Transverse colon (tissue), 4 donors: ENCODE results near the gene NCKAP5.

Source experiments
- POLR2A ChIP-seq: fragments of 450-650 bp; IDR thresholded peaks from one replicate; pipeline ENCODE4 v1.6.1; 2016; ENCODE audit warnings: antibody characterized with exemption, mild to moderate bottlenecking, moderate library complexity
- POLR2AphosphoS5 ChIP-seq, 3 donors: sonication (generic); formaldehyde crosslinking; IDR thresholded peaks; one replicate each; pipeline ENCODE4 v1.6.1; 2016; ENCODE audit warnings: antibody characterized with exemption in 3 of 3
- TF ChIP-seq, protein P1 (sequence below), 5 experiments: fragments of 200-600 bp in 3 of 5; fragments of 450-650 bp in 2 of 5; sonication (generic) in 3 of 5; IDR thresholded peaks; 1 replicate in 2 of 5; 2 replicates in 3 of 5; pipeline ENCODE4 v1.5.1; 2016 to 2017; ENCODE audit warnings: antibody characterized with exemption in 5 of 5, inconsistent platforms in 3 of 5, mild to moderate bottlenecking in 2 of 5, moderate library complexity in 1 of 5

DNA sequence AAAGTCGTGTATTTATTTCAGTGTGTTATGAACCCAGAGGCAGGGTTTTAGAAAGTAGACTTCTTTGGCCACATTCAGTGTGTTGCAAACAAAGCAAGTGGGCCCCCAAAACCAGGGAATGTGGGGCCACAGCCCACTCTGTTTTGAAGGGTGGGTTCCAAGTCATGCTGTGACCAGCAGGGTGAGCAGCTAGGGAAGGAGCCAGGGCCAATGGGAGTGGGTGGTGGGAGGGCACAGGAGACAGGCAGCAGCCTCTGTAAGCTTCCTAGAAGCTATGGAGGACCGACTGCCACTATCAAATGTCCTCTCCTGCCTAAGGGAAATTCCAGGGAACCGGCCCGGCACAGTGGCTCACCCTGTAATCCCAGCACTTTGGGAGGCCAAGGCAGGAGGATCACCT lies 847.9 kb downstream of the NCKAP5 start:
- TF ChIP-seq, protein P1, sequence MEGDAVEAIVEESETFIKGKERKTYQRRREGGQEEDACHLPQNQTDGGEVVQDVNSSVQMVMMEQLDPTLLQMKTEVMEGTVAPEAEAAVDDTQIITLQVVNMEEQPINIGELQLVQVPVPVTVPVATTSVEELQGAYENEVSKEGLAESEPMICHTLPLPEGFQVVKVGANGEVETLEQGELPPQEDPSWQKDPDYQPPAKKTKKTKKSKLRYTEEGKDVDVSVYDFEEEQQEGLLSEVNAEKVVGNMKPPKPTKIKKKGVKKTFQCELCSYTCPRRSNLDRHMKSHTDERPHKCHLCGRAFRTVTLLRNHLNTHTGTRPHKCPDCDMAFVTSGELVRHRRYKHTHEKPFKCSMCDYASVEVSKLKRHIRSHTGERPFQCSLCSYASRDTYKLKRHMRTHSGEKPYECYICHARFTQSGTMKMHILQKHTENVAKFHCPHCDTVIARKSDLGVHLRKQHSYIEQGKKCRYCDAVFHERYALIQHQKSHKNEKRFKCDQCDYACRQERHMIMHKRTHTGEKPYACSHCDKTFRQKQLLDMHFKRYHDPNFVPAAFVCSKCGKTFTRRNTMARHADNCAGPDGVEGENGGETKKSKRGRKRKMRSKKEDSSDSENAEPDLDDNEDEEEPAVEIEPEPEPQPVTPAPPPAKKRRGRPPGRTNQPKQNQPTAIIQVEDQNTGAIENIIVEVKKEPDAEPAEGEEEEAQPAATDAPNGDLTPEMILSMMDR (IDR thresholded peaks at IDR 0.05) = no peak
- TF ChIP-seq POLR2AphosphoS5 (IDR thresholded peaks at IDR 0.05) = no peak
- no peak for TF ChIP-seq POLR2A
